GM21360 (cell line): ENCODE data around the gene CDH26.

Experiments used
- ATAC-seq: cut with Tn5 transposase; IDR thresholded peaks from one replicate; pipeline ENCODE4 v1.9.1; 2021; ENCODE audit warnings: mild to moderate bottlenecking, moderate library complexity; ENCODE audit not compliant: unreplicated experiment

The CDH26 gene

DNA sequence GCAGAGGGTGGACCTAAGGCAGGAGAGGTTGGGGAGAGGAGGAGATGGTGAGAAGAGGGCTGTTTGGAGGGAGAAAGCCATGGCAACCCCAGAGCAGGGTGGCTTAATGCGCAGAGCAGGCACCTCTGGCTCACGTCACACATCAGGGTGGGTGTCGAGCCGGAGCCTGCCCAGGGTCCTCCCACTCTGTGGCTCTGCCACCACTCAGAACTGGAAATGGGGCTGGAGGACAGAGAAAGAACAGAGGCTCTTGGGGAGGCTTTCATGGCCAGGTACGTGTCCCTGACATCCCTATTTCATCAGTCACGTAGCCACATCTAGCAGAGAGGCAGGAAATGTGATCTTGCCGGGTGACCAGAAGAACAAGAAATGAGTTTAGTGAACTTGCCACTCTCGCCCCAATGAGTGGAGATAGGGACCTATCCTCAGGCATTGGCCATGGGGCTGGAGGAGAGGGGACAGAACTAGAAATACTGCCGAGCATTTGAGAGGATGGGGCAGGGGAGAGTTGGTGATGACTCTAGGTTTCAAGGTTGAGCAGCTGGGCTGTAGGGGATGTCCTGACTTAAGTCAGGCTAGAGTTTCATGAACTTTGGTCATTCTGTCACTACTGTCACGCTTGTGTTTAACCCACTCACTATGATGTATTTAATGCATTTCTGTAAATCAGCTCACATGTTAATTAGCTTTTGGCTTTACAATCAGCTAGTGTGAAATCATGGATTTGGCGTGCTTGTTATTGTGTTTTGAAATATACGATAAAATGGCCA lies 52.7 kb downstream of the CDH26 start:
- no peak for ATAC-seq

DNA sequence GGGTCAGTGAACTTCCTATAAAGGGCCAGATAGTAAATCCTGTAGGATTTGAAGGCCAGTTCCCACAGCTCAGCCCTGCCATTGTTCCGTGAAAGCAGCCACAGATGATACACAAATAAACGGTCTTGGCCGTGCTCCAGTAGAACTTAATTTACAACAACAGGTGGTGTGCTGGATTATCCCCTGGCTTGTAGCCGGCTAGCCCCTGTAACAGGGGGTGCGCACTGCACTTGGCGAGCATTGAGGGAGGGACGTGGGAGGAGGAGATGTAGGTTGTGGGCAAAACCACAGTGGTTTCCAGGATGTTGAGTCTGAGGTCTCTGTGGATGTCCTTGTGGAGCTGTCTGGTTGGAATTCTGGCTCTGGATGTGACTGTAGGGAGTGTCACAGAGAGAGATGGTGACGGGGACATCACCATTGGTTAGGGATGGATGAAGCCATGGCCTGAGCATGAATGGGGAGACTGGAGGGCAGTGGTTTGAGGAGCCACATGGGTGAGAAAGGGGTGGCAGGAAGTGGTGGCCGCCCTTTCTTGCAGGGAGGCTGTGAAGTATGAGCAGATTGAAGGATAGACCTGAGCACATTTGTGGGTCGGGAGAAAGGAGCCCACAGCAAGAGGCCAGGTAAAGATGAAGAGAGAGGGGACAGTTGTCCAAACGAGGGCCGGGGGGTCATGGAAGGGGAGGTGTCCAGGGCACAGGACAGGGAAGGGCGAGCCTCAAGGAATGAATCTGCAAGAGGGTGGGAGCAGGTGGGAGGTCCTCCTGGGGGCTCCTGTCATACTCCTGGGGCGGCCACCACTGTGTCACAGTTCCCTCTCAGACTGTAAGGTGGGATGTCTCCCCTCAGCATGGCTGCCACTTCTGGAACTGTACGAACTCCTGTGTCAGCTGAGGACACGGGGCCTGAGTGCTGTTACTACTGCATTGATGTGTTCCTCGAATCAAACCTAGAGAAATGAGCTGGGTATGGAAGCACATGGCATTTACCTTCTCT lies 53.6 kb downstream of the CDH26 start:
- no peak for ATAC-seq

DNA sequence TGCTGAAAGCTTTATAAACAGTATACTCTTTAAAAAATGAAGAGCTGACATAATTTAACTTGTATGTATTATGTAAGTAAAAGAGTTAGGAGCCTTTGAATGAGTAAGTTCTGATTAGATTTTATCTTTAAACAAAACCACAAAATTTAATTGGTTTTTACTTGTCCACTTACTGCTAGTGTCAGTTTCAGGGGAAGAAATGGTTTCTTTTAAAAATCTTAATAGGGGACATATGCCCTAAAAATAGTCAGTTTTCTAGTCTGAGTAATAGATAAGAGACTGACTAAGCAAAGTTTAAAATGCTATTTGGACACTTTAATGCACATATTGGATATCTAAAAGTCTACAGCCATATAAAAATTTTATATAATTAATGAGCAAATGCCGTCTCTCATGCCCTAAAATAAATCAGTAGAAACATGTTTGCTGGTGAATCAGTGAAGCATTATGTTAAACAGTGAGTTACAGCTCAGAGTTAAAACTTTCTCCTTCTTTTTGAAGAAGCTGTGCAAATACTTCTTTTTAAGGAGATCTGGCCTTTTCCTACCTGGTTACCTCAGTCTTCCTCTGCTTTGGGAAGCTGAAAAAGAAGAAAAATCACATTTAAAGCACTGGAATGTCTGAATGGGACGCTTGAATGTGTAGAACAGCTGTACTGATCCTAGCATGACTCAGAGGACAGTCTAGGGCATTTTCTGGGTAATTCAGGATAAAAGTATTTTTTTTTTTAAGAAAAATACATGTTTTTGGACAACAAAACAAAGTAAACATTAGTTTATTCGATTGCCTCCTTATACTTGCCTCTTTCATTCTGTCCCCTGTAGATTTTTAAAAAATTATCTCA lies 55.3 kb downstream of the CDH26 start:
- no peak for ATAC-seq

DNA sequence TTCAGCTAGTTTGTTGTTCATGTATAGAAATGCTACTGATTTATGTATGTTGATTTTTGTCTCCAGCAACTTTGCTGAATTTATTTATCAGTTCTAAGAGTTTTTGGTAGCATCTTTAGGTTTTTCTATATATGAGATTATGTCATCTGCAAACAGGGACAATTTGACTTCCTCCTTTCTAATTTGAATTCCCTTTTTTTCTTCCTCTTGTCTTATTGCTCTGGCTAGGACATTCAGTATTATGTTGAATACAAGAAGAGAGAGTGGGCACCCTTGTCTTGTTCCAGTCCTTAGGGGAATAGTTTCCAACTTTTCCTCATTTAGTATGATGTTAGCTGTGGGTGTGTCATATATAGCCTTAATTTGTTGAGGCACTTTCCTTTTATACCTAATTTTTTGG lies 58.2 kb downstream of the CDH26 start:
- ATAC-seq: no peak

DNA sequence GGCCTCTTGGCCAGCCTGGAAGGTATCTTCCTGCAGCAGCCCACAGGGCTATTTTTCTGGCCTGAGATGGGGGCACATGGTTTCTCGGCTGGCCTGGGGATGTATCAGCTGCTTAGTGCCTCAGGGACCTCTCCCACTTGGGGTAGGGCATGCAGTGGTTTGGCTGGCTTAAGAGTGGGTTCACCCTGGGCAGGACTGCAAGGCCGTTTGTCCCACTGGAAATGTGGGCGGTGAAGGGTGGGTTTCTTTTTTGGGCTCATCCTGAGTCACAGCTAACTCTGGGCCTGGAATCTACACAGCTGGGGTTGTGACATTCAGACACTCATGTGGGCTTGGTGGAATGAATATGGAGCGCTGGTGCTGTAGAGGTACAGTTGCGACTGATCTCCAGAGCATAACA lies 62.0 kb downstream of the CDH26 start:
- no peak for ATAC-seq

DNA sequence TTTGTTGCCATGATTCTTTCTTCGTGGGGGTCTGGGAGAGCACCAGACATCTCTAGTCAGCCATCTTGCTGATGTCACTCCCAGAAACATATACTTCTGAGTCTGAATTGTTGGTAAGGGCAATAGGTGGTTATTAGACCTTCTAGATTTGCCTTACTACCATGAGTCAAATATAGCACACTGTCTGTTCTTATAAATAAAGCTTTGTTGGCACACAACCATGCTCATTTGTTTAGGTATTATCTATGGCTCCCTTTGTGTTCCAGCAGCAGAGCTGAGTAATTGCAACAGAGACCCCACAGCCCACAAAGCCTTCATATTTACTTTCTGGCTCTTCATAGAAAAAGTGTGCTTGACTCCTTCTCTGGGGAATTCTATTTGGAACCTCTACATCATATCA lies 62.9 kb downstream of the CDH26 start:
- no peak for ATAC-seq

DNA sequence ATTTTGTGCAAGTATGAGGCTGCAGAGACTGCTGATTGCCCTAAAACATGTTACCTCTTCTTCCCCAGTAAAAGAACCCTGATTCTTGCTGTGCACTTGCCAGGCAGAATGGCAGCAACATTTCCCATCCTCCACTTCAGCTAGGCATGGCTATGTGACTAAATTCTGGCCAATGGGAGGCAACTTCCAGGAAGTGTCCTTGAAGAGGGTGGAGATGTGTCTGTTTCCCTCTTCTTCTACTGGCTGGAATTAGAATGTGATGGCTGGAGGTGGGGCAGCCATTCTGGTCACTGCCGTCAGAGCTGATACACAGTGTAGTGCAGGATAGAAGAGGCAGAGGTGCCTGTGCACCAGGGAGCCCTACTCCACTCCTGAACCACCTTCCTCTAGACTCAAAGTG lies 64.6 kb downstream of the CDH26 start:
- ATAC-seq: no peak

DNA sequence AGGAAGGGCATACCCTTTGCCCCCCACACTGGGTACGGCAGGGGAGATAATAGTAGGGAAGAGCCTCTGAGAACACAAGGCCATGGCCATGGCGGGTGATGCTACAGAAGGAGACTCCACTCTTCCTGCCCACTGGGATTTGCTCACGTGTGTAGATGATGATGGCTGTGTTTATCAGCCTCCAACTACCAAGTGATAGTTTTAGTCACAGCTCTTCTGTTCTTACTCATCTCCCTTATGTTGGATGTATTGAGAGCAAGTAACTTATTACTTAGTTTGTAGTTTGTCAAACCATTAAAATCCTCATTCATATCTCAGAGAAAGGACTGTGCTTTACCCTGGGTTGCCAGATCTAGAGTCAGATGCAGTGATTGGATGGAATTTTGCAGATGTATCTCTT lies 66.0 kb downstream of the CDH26 start:
- no peak for ATAC-seq

DNA sequence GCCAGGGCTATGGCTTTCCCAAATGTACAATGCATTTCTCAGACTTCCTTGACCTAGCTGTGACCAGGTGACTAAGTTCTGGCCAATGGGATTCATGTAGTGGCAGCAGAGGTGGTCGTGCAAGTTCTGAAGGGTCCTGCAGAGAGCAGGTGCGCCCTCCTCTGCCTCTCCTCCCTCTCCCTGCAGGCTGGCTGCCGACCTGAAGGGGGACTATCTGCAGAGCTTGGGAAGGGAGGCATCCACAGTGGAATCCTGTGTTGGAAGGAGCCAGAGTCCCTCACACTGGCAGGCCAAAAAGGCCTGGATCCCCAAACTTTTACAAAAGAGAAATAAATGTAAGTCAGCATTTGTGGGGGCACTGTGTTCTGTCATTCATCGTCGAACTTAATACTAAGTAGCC lies 66.6 kb downstream of the CDH26 start:
- no peak for ATAC-seq

DNA sequence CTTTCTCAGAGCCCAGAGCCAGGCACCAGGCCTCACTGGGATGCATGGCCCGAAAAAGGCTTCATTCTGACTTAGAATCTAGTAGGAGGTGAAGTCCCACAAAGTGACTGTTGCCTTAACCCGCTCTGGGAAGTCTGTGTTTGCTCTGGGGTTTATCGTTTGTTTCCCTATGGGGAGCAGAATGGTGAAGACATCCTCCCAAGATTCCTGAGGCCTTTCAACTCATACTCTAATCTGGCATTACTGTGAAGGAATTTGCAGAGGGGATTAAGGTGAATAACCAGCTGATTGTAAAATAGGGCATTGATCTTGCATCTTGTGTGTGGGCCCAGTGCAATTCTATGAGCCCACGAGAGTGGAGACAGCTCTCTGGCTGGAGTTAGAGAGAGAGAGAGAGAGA lies 67.8 kb downstream of the CDH26 start:
- ATAC-seq: no peak

DNA sequence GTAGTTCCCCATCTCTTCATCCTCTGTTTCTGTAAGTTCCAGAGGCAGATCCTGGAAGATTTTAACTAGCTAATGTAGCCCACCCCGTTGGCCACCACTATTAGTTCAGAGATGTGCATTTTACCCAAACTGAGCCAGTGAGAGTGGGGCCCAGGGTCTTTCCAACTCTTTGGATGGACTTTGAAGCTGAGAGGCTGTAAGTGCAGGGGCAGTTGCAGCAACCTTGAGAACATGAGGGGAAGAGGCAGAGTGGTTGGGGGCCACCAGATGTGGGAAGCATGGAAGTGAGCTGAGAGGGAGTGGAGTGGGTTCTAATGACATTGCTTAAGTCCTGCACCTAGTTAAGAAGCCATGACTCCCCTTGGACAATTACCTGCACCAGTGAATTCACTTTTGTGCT lies 72.2 kb downstream of the CDH26 start:
- no peak for ATAC-seq

DNA sequence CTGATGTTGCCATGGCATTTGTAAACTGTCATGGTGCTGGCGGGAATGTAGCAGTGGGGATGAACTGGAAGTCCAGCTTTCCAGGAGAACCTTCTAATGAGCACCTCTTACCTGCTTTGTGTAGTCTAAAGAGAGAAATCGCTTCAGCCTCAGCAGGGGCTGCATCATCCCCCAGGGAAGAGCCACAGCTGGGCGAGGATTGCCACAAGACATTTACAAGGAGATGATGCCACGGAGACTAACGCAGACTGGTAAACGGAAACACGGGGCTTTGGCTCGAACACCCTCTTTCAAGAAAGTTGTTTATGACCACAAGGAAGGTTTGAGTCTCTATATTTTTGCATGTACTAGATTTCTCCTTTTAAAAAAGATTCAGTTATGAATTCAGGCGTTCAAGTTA lies 72.9 kb downstream of the CDH26 start:
- ATAC-seq: no peak

DNA sequence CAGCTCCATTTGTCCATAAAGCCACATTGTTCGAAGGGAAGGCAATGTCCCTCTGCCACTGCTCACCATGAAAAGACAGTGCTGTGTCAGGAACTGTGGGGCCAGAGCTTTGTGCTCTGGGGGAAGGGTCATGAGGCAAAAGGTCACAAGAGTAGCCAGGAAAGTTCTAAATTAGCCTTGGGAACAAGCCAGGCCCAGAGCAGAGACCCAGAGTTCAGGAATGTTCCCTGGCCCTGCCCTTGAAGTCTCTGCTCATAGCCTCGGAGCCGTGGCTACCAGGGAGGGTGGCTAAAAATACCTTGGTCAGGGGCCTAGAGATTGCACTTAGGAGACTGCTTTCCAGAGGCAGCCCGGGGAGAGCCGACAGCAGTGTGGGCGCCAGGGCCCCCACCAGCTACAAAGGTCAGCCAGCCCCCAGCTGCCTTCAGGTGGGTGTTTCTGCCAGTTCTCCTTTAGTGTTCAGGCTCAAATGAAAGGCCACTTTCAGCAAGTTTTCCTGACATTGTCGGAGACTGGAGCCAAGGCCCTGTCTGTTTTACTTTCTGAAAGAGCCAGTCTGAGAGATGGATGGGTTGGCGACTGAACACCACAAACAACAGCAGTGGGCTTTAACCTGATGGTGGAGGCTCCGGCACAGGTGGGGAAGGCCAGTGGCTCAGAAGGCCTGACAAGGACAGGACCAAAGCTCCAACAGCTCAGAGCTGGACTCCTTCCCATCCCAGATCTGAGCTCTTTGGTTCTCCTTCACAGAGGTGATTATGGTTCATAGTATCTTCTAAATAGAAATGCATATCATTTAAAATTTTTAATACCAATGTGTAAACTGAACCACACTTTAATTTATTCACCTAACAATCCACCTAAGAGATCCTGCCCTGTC lies 76.2 kb downstream of the CDH26 start:
- no peak for ATAC-seq

DNA sequence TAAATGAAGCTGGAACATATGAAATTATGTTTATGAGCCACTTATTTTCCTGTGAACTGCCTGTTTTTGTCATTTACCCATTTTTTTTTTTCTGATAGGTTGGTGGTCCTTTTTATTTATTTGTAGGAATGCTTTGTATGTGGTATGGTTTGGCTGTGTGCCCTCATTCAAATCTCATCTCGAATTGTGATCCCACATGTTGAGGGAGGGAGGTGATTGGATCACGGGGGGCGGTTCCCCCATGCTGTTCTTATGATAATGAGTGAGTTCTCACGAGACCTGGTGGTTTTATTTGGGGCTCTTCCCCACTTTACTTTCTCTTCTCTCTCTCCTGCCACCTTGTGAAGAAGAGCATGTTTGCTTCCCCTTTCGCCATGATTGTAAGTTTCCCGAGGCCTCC lies 77.3 kb downstream of the CDH26 start:
- ATAC-seq: no peak

DNA sequence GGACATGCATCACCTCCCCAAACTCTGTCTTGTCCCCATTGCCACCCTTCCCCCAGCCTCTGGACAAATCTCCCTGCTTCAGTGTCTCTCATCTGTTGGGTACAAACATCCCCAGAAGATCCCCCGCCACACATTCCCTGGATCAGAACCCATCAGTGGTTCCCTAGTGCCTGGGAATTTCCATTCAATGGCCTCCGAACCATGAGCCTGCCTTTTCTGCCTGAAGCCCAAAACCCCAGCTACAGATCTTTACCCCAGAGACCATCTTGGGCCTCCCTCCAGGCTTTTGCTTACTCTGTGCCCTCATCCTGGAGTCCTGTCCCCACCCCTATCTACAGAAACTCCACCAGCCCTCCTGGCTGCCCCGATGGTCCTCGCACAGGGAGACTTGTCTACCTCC lies 78.1 kb downstream of the CDH26 start:
- no peak for ATAC-seq

DNA sequence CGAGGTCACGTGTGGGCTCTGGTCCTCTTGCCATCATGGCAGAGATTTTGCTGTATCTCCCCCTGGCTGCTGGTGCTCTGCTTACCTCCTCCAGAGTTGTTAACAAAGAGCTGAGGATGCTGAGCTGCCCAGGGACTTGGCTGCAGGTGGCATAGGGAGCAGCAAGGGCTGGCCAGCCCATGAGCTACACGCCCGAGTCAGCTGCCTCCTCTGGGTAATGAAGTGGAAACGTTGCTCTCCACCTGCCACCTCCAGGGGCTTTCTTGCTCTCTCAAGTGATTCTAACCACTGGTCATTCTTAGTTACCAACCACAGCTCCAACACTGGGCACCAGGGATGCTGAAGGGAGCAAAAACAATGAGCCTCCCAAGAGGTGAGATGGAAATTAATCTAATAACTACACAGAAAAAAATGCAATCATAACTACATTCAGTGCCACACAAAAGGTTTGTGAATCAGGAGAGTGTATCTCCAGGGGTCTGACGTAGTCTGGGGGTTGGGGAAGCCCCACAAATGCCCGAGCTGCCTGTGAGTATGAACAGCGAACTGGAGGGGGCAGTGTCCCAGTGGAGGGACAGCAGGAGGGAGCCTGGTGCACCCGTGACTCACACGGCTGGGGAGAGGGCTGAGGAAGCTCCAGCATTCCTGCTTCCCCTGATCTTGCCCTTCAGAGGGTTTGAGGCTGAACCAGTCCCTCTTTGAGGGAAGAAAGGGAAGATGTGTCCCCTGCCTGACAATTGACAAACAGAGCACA lies 78.7 kb downstream of the CDH26 start:
- ATAC-seq: no peak

DNA sequence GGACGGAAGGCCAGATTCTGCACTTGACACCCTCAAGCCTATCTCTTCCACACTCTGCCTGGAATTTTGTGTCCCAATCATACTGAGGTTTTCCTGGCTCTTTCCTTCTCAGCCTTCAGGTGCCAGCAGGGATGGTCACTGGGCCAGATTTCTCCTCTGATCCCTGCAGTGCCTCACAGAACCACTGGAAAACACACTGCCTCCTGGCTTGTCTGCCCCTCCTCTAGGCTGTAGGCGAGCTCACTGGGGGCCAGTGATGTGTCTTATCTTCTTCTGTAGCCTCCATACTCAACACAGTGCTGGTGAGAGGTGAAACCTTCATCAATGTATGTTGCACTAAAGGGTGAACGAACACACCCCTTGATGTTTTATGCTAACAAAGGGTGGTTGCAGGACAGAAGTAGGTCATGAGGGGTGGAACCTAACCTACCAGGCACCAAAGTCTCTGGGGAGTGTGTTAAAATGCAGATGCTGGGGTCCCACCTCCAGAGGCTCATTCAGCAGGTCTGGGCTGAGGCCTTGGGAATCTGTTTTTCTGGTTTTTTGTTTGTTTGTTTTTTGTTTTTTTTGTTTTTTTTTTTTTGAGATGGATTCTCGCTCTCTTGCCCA lies 80.3 kb downstream of the CDH26 start:
- no peak for ATAC-seq

DNA sequence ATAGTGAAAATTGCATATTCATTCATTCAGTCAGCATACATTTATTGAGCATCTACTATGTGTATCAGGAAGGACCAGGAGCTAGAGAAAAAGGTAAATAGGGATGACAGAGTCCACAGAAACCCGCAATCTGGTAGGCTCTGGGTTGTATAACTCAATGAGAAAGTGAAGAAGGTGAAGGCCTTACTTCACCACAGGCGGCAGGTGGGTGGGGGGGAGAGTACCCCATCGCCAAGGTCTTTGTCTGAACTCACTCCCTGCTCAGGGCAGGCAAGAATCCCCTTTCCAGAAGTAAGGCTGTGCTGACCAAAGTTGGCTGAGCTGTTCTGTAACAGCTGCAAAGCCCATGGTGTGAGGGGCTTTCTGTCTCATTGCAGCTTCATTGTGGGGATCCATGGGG lies 81.3 kb downstream of the CDH26 start:
- no peak for ATAC-seq
